ENCODE data around the gene TPM3. TPM values are rescaled to one million over a fixed set of nuclear protein-coding genes. Genes with fewer than 3 reads are reported as not detected.

TPM3 gene
- 457 to 636 TPM (median 497 TPM) in 5 replicates for total RNA-seq (2022; extraction: Qiagen RNA extraction)

DNA sequence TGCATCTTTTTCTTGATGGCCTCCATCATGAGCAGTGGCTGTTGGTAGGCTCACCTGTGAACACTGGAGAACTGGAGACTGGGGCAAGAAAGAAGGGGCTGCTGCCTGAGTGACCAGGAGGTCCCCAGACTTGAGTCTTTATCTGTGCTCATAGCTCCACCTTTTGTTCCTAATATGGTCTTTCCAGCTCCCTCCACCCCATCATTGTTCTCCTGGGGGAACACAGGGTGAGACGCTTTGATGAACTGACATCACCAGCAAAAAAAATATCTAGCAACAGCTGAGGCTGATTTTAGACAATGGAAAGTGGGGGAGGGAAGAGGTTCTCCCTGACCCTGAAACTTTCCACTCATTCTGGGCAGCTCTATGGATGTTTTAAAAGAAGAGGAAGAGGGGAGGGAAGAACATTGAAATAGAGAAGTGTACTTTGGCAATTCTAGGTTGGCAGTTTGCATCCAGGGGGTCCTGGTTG is at the start of gene TPM3:
TPM3 (minus strand) TSS at position 111 of the 472 bp plus-strand sequence; CDS start at position 29, 82 bp downstream.

DNA sequence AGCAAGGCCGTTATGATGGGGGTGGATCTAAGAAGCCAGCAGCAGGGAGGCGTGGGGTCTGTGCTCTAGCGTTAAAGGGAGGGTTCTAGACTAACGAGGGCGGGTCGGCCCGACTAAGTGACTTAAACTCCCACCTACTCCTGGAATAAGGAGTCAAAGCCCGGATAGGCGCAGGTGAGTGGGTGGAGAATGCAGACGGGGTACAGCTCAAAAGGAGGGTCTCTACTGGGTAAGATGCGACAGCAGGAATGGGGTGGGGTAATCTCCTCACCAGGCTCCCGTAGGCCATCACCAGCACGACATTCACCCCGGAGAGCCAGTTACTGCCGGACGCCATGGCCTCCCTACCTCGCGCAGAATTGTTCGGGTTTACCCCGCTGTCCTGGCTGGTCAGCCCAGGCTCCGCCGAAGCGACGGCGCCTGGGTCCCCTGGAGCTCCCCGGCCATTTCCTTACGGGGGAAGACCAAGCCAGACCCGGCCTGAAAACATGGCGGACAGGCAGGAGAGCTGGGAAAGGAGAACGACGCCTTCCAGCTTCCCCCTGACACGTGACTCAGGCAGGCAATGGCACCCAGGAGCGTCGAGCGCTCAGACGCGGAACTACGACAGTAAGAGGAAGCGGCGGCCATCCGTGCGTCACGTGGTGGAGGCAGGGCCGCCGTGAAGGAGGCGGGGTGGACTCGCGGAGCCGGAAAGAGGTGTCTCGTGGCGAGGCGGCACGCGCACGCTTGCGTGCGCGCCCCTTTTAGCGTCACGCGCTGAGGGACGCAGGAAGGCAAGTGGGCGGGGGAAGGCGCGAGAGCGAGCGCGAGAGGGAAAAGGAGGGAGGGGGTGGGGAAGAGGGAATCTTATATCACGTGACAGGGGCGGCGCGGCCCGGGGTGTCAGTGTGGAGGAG is 28.4 kb upstream of the TPM3 start, which contains the start of gene UBAP2L:
UBAP2L (plus strand) TSS at position 885 of the 899 bp plus-strand sequence. CDS start 4,169 bp downstream, outside the sequence.

DNA sequence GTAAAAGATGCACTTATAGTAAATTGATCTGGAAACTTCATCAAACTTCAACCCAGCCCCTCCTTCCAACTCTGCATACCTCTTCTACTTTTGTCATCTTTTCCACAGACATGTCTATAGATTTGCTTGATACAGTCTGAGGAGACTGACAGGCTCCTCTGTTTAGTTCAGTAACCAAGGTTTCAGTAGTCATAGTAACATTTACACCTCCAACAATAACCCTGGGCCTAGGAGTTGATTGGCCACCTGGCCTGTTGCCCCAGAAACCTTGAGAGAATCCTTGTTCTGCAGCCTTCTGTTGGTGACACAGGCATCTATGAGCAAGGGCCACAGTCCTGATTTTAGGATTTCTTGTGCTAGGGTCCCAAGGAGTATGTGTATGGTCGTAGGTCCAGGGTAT is 14.3 kb upstream of the TPM3 start, which contains the start of gene CFAP141:
CFAP141 (minus strand) TSS at position 138 of the 400 bp plus-strand sequence; CDS start at position 112, 26 bp downstream.

DNA sequence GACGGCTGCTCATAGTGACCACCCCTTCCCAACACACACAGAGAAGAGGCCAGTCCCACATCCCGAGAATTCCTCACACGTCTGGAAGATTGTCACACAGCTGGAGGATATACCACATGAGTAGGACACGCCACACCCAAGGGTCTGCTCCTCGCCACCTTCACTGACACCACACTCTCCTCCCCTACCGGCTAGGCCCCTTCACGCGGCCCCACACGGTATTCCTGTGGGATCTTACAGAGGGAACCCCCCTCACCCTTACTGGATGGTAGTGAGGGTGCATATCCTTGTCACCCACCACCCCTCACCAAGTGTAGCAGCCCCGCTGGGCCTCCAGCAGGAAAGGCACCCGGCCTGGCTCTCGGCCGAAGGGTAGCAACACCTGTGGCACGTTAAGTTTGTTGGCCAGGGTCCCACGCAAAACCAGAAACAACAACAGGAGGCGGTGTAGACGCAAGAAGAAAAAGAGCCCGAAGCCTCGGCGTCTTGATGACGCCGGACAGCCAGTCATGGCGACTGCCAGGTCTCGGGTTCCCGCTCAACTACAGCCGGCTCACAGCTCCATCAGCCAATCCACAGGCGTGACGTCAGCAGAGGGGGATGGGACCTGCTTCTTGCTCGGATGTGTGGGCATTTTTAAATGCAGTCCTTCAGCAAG is 37.2 kb downstream of the TPM3 start, which contains the start of gene NUP210L:
NUP210L (minus strand) TSS at position 540 of the 658 bp plus-strand sequence.

Other genes with a start within 250 kb of the TPM3 start
- gene DENND4B, start 245.4 kb downstream of the TPM3 start, total RNA-seq (2022; extraction: Qiagen RNA extraction), result 25.0 to 37.8 TPM (median 32.5 TPM) in 5 replicates
- gene CRTC2, start 233.5 kb downstream of the TPM3 start, total RNA-seq (2022; extraction: Qiagen RNA extraction), result 31.8 to 42.9 TPM (median 39.7 TPM) in 5 replicates
- gene SLC39A1, start 228.6 kb downstream of the TPM3 start, total RNA-seq (2022; extraction: Qiagen RNA extraction), result 148 to 165 TPM (median 161 TPM) in 5 replicates
- gene CREB3L4, start 224.2 kb downstream of the TPM3 start, total RNA-seq (2022; extraction: Qiagen RNA extraction), result 8.8 to 11.0 TPM (median 9.3 TPM) in 5 replicates
- gene JTB, start 214.4 kb downstream of the TPM3 start, total RNA-seq (2022; extraction: Qiagen RNA extraction), result 107 to 160 TPM (median 148 TPM) in 5 replicates
- 129 to 156 TPM (median 135 TPM) in 5 replicates for gene RAB13, start 205.8 kb downstream of the TPM3 start, total RNA-seq (2022; extraction: Qiagen RNA extraction)
- gene RPS27, start 201.3 kb downstream of the TPM3 start, total RNA-seq (2022; extraction: Qiagen RNA extraction), result 4,081 to 8,275 TPM (median 4,317 TPM) in 5 replicates
- gene NUP210L, start 37.0 kb downstream of the TPM3 start, total RNA-seq (2022; extraction: Qiagen RNA extraction), result not detected in 5 replicates
- not detected in 5 replicates for gene CFAP141, start 14.2 kb upstream of the TPM3 start, total RNA-seq (2022; extraction: Qiagen RNA extraction)
- 98.8 to 108 TPM (median 101 TPM) in 5 replicates for gene UBAP2L, start 28.9 kb upstream of the TPM3 start, total RNA-seq (2022; extraction: Qiagen RNA extraction)
- 83.0 to 101 TPM (median 95.0 TPM) in 5 replicates for gene HAX1, start 80.5 kb upstream of the TPM3 start, total RNA-seq (2022; extraction: Qiagen RNA extraction)
- not detected in 5 replicates for gene AQP10, start 129.0 kb upstream of the TPM3 start, total RNA-seq (2022; extraction: Qiagen RNA extraction)
- gene ATP8B2, start 133.4 kb upstream of the TPM3 start, total RNA-seq (2022; extraction: Qiagen RNA extraction), result 27.1 to 41.8 TPM (median 38.1 TPM) in 5 replicates
- gene IL6R, start 213.2 kb upstream of the TPM3 start, total RNA-seq (2022; extraction: Qiagen RNA extraction), result 22.0 to 30.9 TPM (median 27.2 TPM) in 5 replicates

All from A549 treated with Mapracorat at 1 μM for 4 hours (cell line).